H9 (cell line): ENCODE data around the gene TTK. TPM values are rescaled to one million over a fixed set of nuclear protein-coding genes. Genes with fewer than 3 reads are reported as not detected.

Source experiments
- DNase-seq: peaks from one replicate; pipeline ENCODE4 v3.0.0-alpha.2; 2017
- H2AFZ ChIP-seq: one replicate; pipeline ENCODE4 v1.6.1; 2013; ENCODE audit warnings: mild to moderate bottlenecking, low read length, control low read depth, moderate library complexity
- H2AK5ac ChIP-seq: 2 replicates; pipeline ENCODE4 v1.6.1; 2013; ENCODE audit warnings: low read length, control low read depth, mixed read lengths; ENCODE audit not compliant: insufficient read length
- H2BK120ac ChIP-seq: one replicate; pipeline ENCODE4 v1.6.1; 2013; ENCODE audit warnings: low read depth, mild to moderate bottlenecking, low read length, control low read depth, inconsistent platforms; ENCODE audit not compliant: poor library complexity, severe bottlenecking
- H2BK12ac ChIP-seq: 2 replicates; pipeline ENCODE4 v1.6.1; 2013; ENCODE audit warnings: low read length, control low read depth, mixed read lengths, low read depth; ENCODE audit not compliant: insufficient read length
- H2BK15ac ChIP-seq: 2 replicates; pipeline ENCODE4 v1.6.1; 2013; ENCODE audit warnings: low read depth, low read length, control low read depth
- H2BK20ac ChIP-seq: one replicate; pipeline ENCODE4 v1.6.1; 2013; ENCODE audit warnings: low read depth, mild to moderate bottlenecking, low read length, control low read depth, inconsistent platforms; ENCODE audit not compliant: poor library complexity, severe bottlenecking
- H2BK5ac ChIP-seq: 2 replicates; pipeline ENCODE4 v1.6.1; 2013; ENCODE audit warnings: low read length, control low read depth, mixed read lengths; ENCODE audit not compliant: insufficient read length
- H3K14ac ChIP-seq: 2 replicates; pipeline ENCODE4 v1.6.1; 2013; ENCODE audit warnings: low read length, control low read depth; ENCODE audit not compliant: insufficient read depth
- H3K18ac ChIP-seq: 2 replicates; pipeline ENCODE4 v1.6.1; 2013; ENCODE audit warnings: low read depth, mild to moderate bottlenecking, mixed read lengths, low read length, control low read depth; ENCODE audit not compliant: insufficient read length
- H3K23ac ChIP-seq: 2 replicates; pipeline ENCODE4 v1.6.1; 2013; ENCODE audit warnings: low read length, control low read depth, mixed read lengths, low read depth; ENCODE audit not compliant: insufficient read length
- H3K23me2 ChIP-seq: 2 replicates; pipeline ENCODE4 v1.6.1; 2013; ENCODE audit warnings: low read depth, mild to moderate bottlenecking, mixed read lengths, low read length, control low read depth; ENCODE audit not compliant: insufficient read length, poor library complexity, severe bottlenecking
- H3K27ac ChIP-seq: 2 replicates; pipeline ENCODE4 v1.5.1; 2013; ENCODE audit warnings: low read length, control low read depth, mixed read lengths, low read depth; ENCODE audit not compliant: insufficient read length
- H3K27me3 ChIP-seq: 2 replicates; pipeline ENCODE4 v1.6.1; 2013; ENCODE audit warnings: low read length, control low read depth, inconsistent platforms; ENCODE audit not compliant: insufficient read depth
- H3K4ac ChIP-seq: 2 replicates; pipeline ENCODE4 v1.6.1; 2013; ENCODE audit warnings: low read depth, mild to moderate bottlenecking, control low read depth, inconsistent platforms, low read length, moderate library complexity
- H3K4me1 ChIP-seq: 2 replicates; pipeline ENCODE4 v1.6.1; 2013; ENCODE audit warnings: low read length, control low read depth, inconsistent platforms; ENCODE audit not compliant: insufficient read depth
- H3K4me2 ChIP-seq: 2 replicates; pipeline ENCODE4 v1.6.1; 2013; ENCODE audit warnings: low read length, control low read depth, mixed read lengths; ENCODE audit not compliant: insufficient read length, insufficient read depth
- H3K56ac ChIP-seq: 2 replicates; pipeline ENCODE4 v1.6.1; 2013; ENCODE audit warnings: low read depth, mild to moderate bottlenecking, mixed read lengths, low read length, control low read depth; ENCODE audit not compliant: insufficient read length
- H3K79me1 ChIP-seq: 2 replicates; pipeline ENCODE4 v1.6.1; 2013; ENCODE audit warnings: low read depth, mild to moderate bottlenecking, moderate library complexity, low read length, control low read depth, inconsistent platforms; ENCODE audit not compliant: insufficient read depth, poor library complexity, severe bottlenecking
- H3K79me2 ChIP-seq: 2 replicates; pipeline ENCODE4 v1.6.1; 2013; ENCODE audit warnings: low read length, control low read depth, inconsistent platforms; ENCODE audit not compliant: insufficient read depth
- H3K9ac ChIP-seq: 2 replicates; pipeline ENCODE4 v1.6.1; 2013; ENCODE audit warnings: low read length, control low read depth, mixed read lengths; ENCODE audit not compliant: insufficient read length; ENCODE audit errors: extremely low read depth
- H3K9me3 ChIP-seq: one replicate; pipeline ENCODE4 v1.6.1; 2013; ENCODE audit warnings: low read depth, low read length, inconsistent platforms; ENCODE audit not compliant: control insufficient read depth
- H3T11ph ChIP-seq: one replicate; pipeline ENCODE4 v1.6.1; 2013; ENCODE audit warnings: mild to moderate bottlenecking, low read length, control low read depth, inconsistent platforms
- H4K20me1 ChIP-seq: one replicate; pipeline ENCODE4 v1.6.1; 2013; ENCODE audit not compliant: control insufficient read depth, insufficient read length, insufficient read depth
- H4K5ac ChIP-seq: 2 replicates; pipeline ENCODE4 v1.6.1; 2013; ENCODE audit warnings: low read depth, mild to moderate bottlenecking, mixed read lengths, low read length, control low read depth; ENCODE audit not compliant: insufficient read length
- H4K8ac ChIP-seq: replicated peaks from 2 replicates; pipeline ENCODE4 v1.6.1; 2013; ENCODE audit warnings: low read length, control low read depth, mixed read lengths, low read depth; ENCODE audit not compliant: insufficient read length
- H4K91ac ChIP-seq: 2 replicates; pipeline ENCODE4 v1.6.1; 2013; ENCODE audit warnings: low read depth, mild to moderate bottlenecking, moderate library complexity, mixed read lengths, low read length, control low read depth; ENCODE audit not compliant: insufficient read length
- H3K27ac Mint-ChIP-seq, 3 experiments: 2 replicates in 2 of 3; 3 replicates in 1 of 3; pipeline ENCODE4 v1.8.0; 2020 to 2021; ENCODE audit warnings: mixed read lengths in 3 of 3, mild to moderate bottlenecking in 1 of 3, moderate library complexity in 1 of 3
- H3K27me3 Mint-ChIP-seq: 2 replicates; pipeline ENCODE4 v1.8.0; 2021; ENCODE audit warnings: low read depth, mild to moderate bottlenecking, moderate library complexity, mixed read lengths
- H3K36me3 Mint-ChIP-seq, 3 experiments: 2 replicates in 2 of 3; 3 replicates in 1 of 3; pipeline ENCODE4 v1.8.0; 2020 to 2021; ENCODE audit warnings: low read depth in 3 of 3, mixed read lengths in 3 of 3; ENCODE audit not compliant: insufficient read depth in 1 of 3
- H3K4me1 Mint-ChIP-seq, 2 experiments: 2 replicates each; pipeline ENCODE4 v1.8.0; 2020; ENCODE audit warnings: mixed read lengths in 2 of 2
- H3K4me3 Mint-ChIP-seq, 2 experiments: 2 replicates in 1 of 2; 3 replicates in 1 of 2; pipeline ENCODE4 v1.8.0; 2020 to 2021; ENCODE audit warnings: mild to moderate bottlenecking in 2 of 2, mixed read lengths in 2 of 2, moderate library complexity in 1 of 2
- H3K9me3 Mint-ChIP-seq, 2 experiments: 2 replicates in 1 of 2; 3 replicates in 1 of 2; pipeline ENCODE4 v1.8.0; 2020; ENCODE audit warnings: mild to moderate bottlenecking in 2 of 2, mixed read lengths in 2 of 2, moderate library complexity in 1 of 2
- CTCF ChIP-seq: fragments of 200-600 bp; sonication (generic); conservative IDR thresholded peaks from 3 replicates; pipeline ENCODE4 v1.8.0; 2021; ENCODE audit warnings: antibody characterized with exemption, mild to moderate bottlenecking
- total RNA-seq: library from RNA; stranded (reverse); gene quantifications from 2 replicates; pipeline ENCODE4 v1.2.1, GENCODE V29; 2021

Gene TTK
- total RNA-seq, 1 experiment from 2014 or later, result 47.5 TPM

- H2AK5ac ChIP-seq, result no peak overlapping the region
- H3K4ac ChIP-seq, result no peak overlapping the region
- no peaks in the 10 kb centered on the region for H4K20me1 ChIP-seq
- TF ChIP-seq CTCF, result no peak
- no peak overlapping the region for H3K9ac ChIP-seq
- H4K91ac ChIP-seq, result no peak overlapping the region
- H3K56ac ChIP-seq, result no peak overlapping the region
- H3K23me2 ChIP-seq, result no peaks in the 10 kb centered on the region
- H3K79me2 ChIP-seq, result no peaks in the 10 kb centered on the region
- H2BK5ac ChIP-seq, result no peak overlapping the region
- no peak overlapping the region for H3K23ac ChIP-seq
- H2AFZ ChIP-seq, result no peak overlapping the region
- no peak for DNase-seq
- no peak overlapping the region for H4K5ac ChIP-seq
- no peaks in the 10 kb centered on the region for H3K27me3 Mint-ChIP-seq
- H3K4me1 ChIP-seq, result no peaks in the 10 kb centered on the region
- H2BK12ac ChIP-seq, result no peak overlapping the region
- no peak overlapping the region for H3K27ac ChIP-seq
- no peaks in the 10 kb centered on the region for H3K4me1 Mint-ChIP-seq
- no peak overlapping the region for H2BK120ac ChIP-seq
- no peaks in the 10 kb centered on the region for H3K9me3 ChIP-seq
- no peak overlapping the region for H3K27ac Mint-ChIP-seq
- H3K18ac ChIP-seq, result no peak overlapping the region
- no peak overlapping the region for H4K8ac ChIP-seq
- H3K4me3 Mint-ChIP-seq, result no peak overlapping the region
- no peak overlapping the region for H3T11ph ChIP-seq
- H2BK20ac ChIP-seq, result no peak overlapping the region
- no peaks in the 10 kb centered on the region for H3K79me1 ChIP-seq
- no peaks in the 10 kb centered on the region for H3K27me3 ChIP-seq
- H3K9me3 Mint-ChIP-seq, result peaks cover 4 to 8% of the 10 kb centered on the region in 2 experiments
- no peak overlapping the region for H3K14ac ChIP-seq
- no peak overlapping the region for H3K4me2 ChIP-seq
- H3K36me3 Mint-ChIP-seq, result no peaks in the 10 kb centered on the region; a peak in 2 of 7 replicates
- no peak overlapping the region for H2BK15ac ChIP-seq
Measured at GRCh38 chr6:79954849-79955248, 49.6 kb upstream of the TTK start.
